GM18511 (cell line): ENCODE results near the gene MAP2K4.
"Not testable (repeated sequence)": the region's sequence is repeated elsewhere in the genome, so short reads cannot be mapped to it uniquely, and the experiment has no call there.

Experiments used
- ATAC-seq: cut with Tn5 transposase; IDR thresholded peaks from one replicate; pipeline ENCODE4 v1.9.1; 2021; ENCODE audit warnings: mild to moderate bottlenecking, moderate library complexity; ENCODE audit not compliant: unreplicated experiment

The MAP2K4 gene

DNA sequence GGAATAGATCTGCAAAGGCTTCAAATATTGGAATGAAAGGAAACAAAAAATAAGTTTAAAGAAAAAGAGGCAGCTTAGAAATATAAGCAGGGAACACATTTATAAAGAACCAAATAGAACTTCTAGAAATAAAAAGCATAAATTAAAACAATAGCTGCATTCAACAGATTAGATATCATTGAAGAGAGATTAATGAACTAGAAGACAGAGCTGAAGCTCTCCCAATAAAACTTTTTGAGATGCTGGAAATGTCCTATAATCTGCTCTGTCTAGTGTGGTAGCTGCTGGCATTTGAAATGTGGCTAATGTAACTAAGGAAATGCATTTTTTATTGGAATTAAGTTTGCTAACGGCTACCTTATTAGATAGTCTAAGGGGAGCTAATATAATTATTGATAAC, 115.6 kb downstream of the MAP2K4 start:
- ATAC-seq: no peak

DNA sequence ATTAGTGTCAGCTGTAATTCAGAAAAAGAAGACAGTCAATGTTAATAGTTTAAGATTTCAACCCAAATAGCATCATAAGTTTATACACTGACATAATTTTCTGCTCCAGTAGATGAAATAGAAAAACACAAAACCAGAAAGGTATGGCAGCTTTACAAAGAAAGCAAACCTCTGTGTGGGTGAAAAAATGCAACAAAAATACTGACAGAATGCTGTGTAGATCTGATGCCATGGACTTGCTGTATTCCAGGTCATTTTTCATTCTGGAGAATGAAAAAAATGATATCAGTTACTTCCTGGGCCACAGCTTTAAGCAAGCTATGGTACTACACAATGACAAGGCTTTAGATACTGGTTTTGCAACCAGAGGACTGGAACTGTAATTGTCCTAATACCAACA, 116.0 kb downstream of the MAP2K4 start:
- ATAC-seq: no peak

DNA sequence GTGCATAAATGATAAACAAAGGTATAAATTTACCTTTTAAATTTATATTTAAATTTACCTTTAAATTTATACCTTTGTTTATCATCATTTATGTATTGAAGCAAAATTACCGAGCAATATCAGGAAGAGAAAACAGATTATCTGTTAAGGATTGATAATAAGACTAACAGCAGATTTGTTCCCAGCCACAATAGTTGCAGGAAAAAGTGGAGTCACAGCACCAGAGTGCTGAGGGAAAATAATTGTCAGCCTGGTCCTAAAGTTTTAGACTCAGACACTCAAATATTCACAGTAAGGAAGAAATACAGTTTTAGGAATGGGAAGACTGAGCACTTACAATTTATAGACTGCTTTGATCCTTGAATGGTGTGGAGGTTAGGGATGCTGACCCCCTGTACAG, 117.2 kb downstream of the MAP2K4 start:
- ATAC-seq: no peak

DNA sequence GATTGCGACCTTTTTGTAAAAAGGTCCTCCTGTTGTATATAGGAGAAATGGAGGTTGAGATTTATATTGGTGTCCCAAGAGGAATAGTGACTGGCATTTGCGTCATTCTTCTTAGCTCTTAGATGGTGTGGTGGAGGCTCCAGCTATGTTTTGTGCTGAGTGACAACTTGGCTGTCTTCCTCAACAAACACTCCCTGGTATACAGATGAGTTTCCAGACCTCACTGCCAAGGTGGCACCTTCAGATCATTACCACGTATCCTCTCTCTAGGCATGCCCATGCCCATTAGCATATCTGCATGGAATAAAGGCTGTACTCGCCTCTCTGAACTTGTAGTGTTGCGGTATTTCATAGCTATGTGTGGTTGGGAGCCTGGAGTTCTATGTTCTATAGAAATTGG, 120.0 kb downstream of the MAP2K4 start:
- ATAC-seq: no peak

DNA sequence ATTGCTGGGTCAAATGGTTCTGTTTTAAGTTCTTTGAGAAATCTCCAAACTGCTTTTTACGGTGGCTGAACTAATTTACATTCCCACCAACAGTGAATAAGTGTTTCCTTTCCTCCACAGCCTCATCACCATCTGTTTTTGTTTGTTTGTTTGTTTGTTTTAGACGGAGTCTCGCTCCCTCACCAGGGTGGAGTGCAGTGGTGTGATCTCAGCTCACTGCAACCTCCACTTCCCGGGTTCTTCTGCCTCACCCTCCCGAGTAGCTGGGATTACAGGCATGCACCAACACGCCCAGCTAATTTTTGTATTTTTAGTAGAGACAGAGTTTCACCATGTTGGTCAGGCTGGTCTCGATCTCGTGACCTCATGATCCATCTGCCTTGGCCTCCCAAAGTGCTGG, 141.5 kb downstream of the MAP2K4 start:
- ATAC-seq: not testable (repeated sequence)

DNA sequence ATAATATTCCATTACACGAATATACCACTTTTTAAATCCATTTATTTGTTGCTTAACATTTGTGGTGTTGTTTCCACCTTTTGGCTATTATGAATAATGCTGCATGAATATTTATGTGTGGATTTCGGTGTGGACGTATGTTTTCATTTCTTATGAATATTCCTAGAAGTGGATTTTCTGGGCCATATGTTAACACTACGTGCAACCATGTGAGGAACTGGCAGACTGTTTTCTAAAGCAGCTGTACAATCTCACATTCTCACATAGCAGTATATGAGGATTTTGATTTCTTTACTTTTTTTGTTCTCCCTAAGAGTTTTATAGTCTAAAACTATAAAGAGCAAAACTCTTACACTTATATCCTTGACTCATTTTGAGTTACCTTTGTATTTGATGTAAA, 143.4 kb downstream of the MAP2K4 start:
- no peak for ATAC-seq

DNA sequence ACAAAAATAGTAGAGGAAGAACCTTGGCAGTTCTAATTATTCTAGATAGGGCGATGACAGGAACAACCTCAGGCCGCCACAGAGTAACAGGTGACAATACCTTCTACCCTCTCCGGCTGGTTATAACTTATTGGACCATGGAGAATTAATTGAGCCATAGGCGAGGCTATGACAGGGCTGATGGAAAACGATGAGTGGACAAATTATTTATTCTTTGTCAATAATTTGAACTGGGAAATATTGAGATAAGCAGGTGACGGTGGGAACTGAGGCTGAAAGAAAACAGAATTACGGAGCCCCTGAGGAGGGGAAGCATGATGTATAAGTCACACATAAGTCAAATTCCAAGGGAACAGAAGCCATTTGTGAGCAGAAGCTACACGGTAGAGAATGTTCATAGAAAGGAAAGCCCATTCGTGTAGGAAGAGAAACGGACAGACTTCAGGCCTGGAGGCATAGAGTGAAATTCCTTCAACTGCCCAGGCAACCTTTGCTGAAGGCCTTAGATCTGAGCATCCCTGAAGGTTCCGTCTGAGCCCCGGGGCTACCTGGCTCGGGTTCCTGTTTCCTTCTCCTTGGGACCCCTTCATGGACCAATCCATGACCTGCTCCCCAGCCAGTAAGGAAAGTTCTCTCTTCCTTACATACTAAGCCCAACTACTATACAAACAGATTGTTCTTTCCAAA, 158.1 kb downstream of the MAP2K4 start:
- no peak for ATAC-seq

DNA sequence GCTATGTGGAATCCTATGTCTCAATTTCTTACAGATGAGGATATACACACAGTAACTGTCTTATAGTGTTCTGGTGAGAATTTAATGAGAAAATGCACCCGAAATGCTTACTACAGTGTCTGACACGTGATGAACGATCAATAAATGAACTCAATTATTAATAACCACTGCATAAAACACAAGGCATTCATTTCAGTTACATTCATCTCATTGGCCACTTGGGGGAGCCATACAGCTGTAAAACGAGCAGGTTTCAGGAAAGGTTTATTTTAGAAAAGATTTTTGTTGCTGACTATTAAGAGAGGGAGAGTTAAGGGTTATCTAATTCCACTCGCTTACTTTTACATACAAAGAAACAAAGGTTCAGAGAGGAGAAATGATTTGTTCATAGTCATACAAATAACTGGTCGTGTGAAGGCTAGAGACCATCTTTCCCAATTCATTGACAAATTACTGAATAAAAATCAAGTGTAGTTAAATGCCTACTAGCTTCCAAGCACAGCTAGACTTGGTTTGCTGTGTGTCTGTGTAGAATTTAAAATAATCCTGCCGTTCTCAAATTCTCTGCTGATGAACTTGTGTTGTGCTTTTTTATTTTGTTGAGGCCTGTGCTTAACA, 160.1 kb downstream of the MAP2K4 start:
- ATAC-seq: no peak

DNA sequence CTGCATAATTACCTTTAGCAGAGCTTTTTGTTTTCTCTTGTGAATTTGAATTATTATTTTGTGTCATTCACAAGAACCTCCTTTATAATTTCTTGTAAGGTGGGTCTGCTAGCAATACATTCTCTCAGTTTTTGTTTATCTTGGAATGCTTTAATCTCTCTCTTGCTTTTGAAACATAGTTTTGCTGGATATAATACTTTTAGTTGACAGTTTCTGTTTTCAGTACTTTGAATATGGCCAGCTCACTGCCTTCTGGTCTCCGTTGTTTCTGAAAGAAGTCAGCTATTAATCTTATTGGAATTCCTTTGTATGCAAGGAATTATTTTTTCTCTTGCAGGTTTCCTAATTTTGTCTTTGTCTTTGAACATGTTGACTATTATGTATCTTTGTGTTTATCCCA, 167.0 kb downstream of the MAP2K4 start:
- no peak for ATAC-seq

DNA sequence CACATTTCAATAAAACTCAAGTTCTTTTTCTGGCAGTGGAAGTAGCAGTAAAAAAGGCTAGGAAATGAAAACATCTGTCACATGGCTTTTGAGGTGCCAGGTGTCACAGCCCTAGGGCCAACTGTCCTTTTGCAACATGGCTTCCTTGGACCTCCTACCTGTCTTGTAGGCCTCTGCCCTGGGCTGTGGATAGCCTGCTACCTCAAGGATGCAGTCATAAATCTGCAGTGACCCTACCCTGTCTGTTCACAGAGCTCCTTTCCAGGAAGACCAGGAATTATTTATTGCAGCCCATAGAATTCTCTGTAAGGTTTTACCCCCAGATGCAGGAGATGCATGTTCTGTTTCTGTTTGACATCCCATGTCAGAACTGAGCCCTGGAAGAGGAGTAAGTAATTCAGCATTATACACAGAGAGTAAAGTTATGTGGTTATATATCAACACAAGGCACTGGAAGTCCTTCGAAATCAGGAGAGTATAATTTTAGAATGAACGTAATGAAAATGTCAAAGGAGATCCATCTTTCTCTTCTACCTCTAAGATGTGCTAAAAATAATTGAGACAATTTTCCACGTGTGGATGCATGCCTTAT, 172.6 kb downstream of the MAP2K4 start:
- no peak for ATAC-seq
